HL-60 (cell line): ENCODE measurements around the gene WNT5A.

Experiments used
- CTCF ChIP-seq: IDR thresholded peaks from one replicate; pipeline ENCODE4 v1.5.1; 2011; ENCODE audit warnings: low read length, control low read depth, inconsistent platforms; ENCODE audit not compliant: insufficient read depth
- GABPA ChIP-seq: IDR thresholded peaks from 2 replicates; pipeline ENCODE4 v1.6.1; 2012; ENCODE audit warnings: low read depth
- SPI1 ChIP-seq: IDR thresholded peaks from 2 replicates; pipeline ENCODE4 v1.6.1; 2012; ENCODE audit warnings: low read depth, mild to moderate bottlenecking, borderline replicate concordance

DNA sequence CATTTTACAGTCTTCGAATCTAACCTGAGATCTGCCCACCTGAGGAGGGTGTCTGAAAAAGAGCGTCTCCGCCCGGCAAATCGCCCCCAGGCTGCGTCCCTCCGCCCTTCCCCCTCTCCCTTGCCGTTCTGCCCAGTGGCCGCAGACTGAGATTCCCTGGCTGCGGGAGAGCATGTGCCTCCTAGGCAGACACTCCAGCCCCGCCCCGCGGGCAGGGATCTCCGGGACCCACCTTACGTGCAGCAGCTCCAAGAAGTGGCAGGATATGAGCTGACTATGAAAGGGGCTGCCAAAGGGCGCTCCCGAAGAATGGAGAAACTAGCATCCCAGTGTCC, 2.7 kb upstream of the WNT5A start:
- no peak for TF ChIP-seq CTCF
- no peak for TF ChIP-seq SPI1
- no peak for TF ChIP-seq GABPA
